Mammary epithelial cell (primary cell): ENCODE data around the gene SLC36A1.

Experiments used
- EZH2 ChIP-seq: IDR thresholded peaks from 2 replicates; pipeline ENCODE4 v1.6.1; 2012; ENCODE audit warnings: low read length, inconsistent platforms, borderline replicate concordance
- TF ChIP-seq, protein P1 (sequence below), 2 donors: IDR thresholded peaks in 1 of 2; conservative IDR thresholded peaks in 1 of 2; 2 replicates each; pipeline ENCODE4 v1.5.1; 2011 to 2012; ENCODE audit warnings: inconsistent platforms in 2 of 2, low read length in 2 of 2, mild to moderate bottlenecking in 2 of 2, control low read depth in 1 of 2, low read depth in 1 of 2; ENCODE audit not compliant: insufficient read depth in 1 of 2; ENCODE audit errors: extremely low read depth in 1 of 2

DNA sequence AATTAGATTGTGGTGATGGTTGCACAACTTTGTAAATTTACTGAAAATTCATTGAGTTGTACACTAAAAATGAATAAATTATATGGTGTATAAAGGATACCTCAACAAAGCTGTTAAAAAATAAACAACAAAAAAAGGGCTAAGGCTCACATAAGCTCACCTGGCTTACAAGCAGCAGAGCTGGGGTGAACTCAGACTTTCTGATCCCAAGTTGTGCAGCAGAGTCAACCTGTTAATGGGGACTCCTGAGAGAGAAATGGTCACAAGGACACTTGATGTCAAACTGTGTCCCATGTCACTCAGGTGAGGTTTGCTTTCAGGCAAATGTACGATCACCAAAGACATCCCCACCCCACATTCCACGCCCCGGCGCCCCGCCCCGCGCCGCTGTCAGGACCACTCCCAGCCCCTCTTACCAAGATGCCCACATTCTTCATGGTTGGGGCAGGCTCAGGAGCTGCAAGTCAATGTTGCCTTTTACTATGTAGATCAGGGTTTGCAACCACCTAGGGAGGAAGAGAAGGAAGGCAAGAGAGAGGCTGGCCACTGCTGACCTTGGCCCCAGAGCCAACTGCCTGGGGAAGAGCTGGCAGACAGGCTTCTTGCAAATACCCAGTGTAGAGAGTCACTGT, 22.4 kb upstream of the SLC36A1 start:
- TF ChIP-seq, protein P1, sequence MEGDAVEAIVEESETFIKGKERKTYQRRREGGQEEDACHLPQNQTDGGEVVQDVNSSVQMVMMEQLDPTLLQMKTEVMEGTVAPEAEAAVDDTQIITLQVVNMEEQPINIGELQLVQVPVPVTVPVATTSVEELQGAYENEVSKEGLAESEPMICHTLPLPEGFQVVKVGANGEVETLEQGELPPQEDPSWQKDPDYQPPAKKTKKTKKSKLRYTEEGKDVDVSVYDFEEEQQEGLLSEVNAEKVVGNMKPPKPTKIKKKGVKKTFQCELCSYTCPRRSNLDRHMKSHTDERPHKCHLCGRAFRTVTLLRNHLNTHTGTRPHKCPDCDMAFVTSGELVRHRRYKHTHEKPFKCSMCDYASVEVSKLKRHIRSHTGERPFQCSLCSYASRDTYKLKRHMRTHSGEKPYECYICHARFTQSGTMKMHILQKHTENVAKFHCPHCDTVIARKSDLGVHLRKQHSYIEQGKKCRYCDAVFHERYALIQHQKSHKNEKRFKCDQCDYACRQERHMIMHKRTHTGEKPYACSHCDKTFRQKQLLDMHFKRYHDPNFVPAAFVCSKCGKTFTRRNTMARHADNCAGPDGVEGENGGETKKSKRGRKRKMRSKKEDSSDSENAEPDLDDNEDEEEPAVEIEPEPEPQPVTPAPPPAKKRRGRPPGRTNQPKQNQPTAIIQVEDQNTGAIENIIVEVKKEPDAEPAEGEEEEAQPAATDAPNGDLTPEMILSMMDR (conservative IDR thresholded peaks at IDR 0.05 in 1 of 2, IDR thresholded peaks at IDR 0.05 in 1 of 2; ENCODE audit: extremely low read depth in 1 of 2, insufficient read depth in 1 of 2, low read depth in 1 of 2, low read length in 2 of 2), result no peak
- TF ChIP-seq EZH2, result no peak
